B cell (primary cell): Measurements from ENCODE around the gene MGAT4C. TPM values are rescaled to one million over a fixed set of nuclear protein-coding genes. Genes with fewer than 3 reads are reported as not detected.

Experiments
- ATAC-seq: fragments of 200-7000 bp; cut with Tn5 transposase; one replicate; pipeline ENCODE4 v1.10.0; 2021; ENCODE audit warnings: low read depth, mild to moderate bottlenecking, moderate number of reproducible peaks, moderate library complexity
- CTCF ChIA-PET: fragments of 350-600 bp; sonication (Branson Sonifier 250); formaldehyde crosslinking; loops from one replicate; lab custom pipeline; 2021; ENCODE audit warnings: antibody characterized with exemption, inconsistent platforms; lab: Charles Lee
- POLR2A ChIA-PET: fragments of 350-600 bp; sonication (Branson Sonifier 250); formaldehyde crosslinking; loops from one replicate; lab custom pipeline; 2021; ENCODE audit warnings: antibody characterized with exemption; lab: Charles Lee
- DNase-seq: peaks from one replicate; pipeline ENCODE4 v3.0.0; 2013
- H2AFZ ChIP-seq: 2 replicates; pipeline ENCODE4 v1.6.1; 2012; ENCODE audit warnings: mild to moderate bottlenecking, low read depth, low read length; ENCODE audit not compliant: insufficient read depth, poor library complexity, severe bottlenecking
- H3K27ac ChIP-seq, 2 donors: 1 replicate in 1 of 2; 2 replicates in 1 of 2; pipeline ENCODE4 v1.5.1; 2012 to 2013; ENCODE audit warnings: low read length in 2 of 2, mild to moderate bottlenecking in 2 of 2, moderate library complexity in 1 of 2
- H3K27me3 ChIP-seq, 4 experiments: fragments of 200-600 bp in 1 of 4; sonication (generic) in 1 of 4; replicated peaks in 1 of 4; 1 replicate in 2 of 4; 2 replicates in 2 of 4; pipeline versions ENCODE4 v1.6.1 to v1.7.0; 2013 to 2016; ENCODE audit warnings: low read length in 3 of 4, mild to moderate bottlenecking in 2 of 4, mixed read lengths in 1 of 4, moderate library complexity in 1 of 4; ENCODE audit not compliant: insufficient read depth in 4 of 4, control insufficient read depth in 3 of 4; ENCODE audit errors: control extremely low read depth in 1 of 4
- H3K36me3 ChIP-seq, 2 experiments: replicated peaks in 1 of 2; 1 replicate in 1 of 2; 2 replicates in 1 of 2; pipeline versions ENCODE4 v1.6.1 to v1.7.1; 2013; ENCODE audit warnings: low read length in 1 of 2; ENCODE audit not compliant: insufficient read depth in 2 of 2, control insufficient read depth in 1 of 2; ENCODE audit errors: control extremely low read depth in 1 of 2, extremely low read depth in 1 of 2
- H3K4me1 ChIP-seq, 2 donors: fragments of 200-600 bp in 1 of 2; sonication (generic) in 1 of 2; 1 replicate in 1 of 2; 2 replicates in 1 of 2; pipeline versions ENCODE4 v1.5.1 to v1.6.1; 2013 to 2017; ENCODE audit warnings: low read length in 2 of 2; ENCODE audit not compliant: control insufficient read depth in 2 of 2, insufficient read depth in 2 of 2
- H3K4me2 ChIP-seq: replicated peaks from 2 replicates; pipeline ENCODE3; 2012; ENCODE audit warnings: mild to moderate bottlenecking, low read depth, low read length; ENCODE audit not compliant: poor library complexity, severe bottlenecking
- H3K4me3 ChIP-seq, 5 experiments: fragments of 200-600 bp in 1 of 5; sonication (generic) in 1 of 5; 1 replicate in 3 of 5; 2 replicates in 2 of 5; pipeline versions ENCODE4 v1.5.1 to v1.7.0; 2011 to 2016; ENCODE audit warnings: low read length in 4 of 5, mild to moderate bottlenecking in 4 of 5, low read depth in 2 of 5, control low read depth in 1 of 5, moderate library complexity in 1 of 5; ENCODE audit not compliant: insufficient read depth in 1 of 5; ENCODE audit errors: control extremely low read depth in 1 of 5, extremely low read depth in 1 of 5
- H3K79me2 ChIP-seq: fragments of 200-600 bp; sonication (generic); one replicate; pipeline ENCODE4 v1.6.0; 2016; ENCODE audit warnings: low read length; ENCODE audit not compliant: control insufficient read depth, insufficient read depth
- H3K9ac ChIP-seq: fragments of 200-600 bp; sonication (generic); 2 replicates; pipeline ENCODE4 v1.6.1; 2017; ENCODE audit warnings: mild to moderate bottlenecking, low read length, moderate library complexity
- H3K9me3 ChIP-seq, 3 donors: one replicate each; pipeline versions ENCODE4 v1.6.1 to v1.7.1; 2013; ENCODE audit warnings: low read length in 2 of 3; ENCODE audit not compliant: control insufficient read depth in 2 of 3, insufficient read depth in 1 of 3; ENCODE audit errors: control extremely low read depth in 1 of 3
- H4K20me1 ChIP-seq: 2 replicates; pipeline ENCODE4 v1.6.0; 2012; ENCODE audit warnings: mild to moderate bottlenecking, low read length; ENCODE audit not compliant: insufficient read depth, control insufficient read depth, poor library complexity, severe bottlenecking
- H3K27ac Mint-ChIP-seq: one replicate; pipeline ENCODE4 v1.8.0; 2021; ENCODE audit warnings: mixed read lengths
- H3K27me3 Mint-ChIP-seq: one replicate; pipeline ENCODE4 v1.8.0; 2021; ENCODE audit warnings: mixed read lengths
- H3K4me1 Mint-ChIP-seq: one replicate; pipeline ENCODE4 v1.8.0; 2021; ENCODE audit warnings: mixed read lengths
- H3K4me3 Mint-ChIP-seq: one replicate; pipeline ENCODE4 v1.8.0; 2021; ENCODE audit warnings: mixed read lengths
- H3K9me3 Mint-ChIP-seq: one replicate; pipeline ENCODE4 v1.8.0; 2022; ENCODE audit warnings: mixed read lengths; ENCODE audit not compliant: insufficient read depth
- CTCF ChIP-seq: fragments of 200-600 bp; IDR thresholded peaks from one replicate; pipeline ENCODE4 v1.8.0; 2022; ENCODE audit warnings: antibody characterized with exemption, mild to moderate bottlenecking
- EZH2 ChIP-seq: IDR thresholded peaks from 2 replicates; pipeline ENCODE4 v1.6.1; 2012; ENCODE audit warnings: borderline replicate concordance, low read depth, mild to moderate bottlenecking, moderate library complexity, low read length; ENCODE audit not compliant: insufficient read depth, poor library complexity, severe bottlenecking
- WGBS: methylation state at CpG from one replicate; pipeline ENCODE4 v1.1.5; 2013; ENCODE audit warnings: missing lambda C conversion rate; ENCODE audit not compliant: insufficient coverage; 5-methylcytosine and 5-hydroxymethylcytosine counted together
- intact Hi-C: fragments of 100-400 bp; cut with micrococcal nuclease; formaldehyde crosslinking; loops from one replicate; pipeline ENCODE4 v1.10.0; 2022
- polyA plus RNA-seq: library from polyadenylated mRNA; depleted of rRNA; stranded (reverse); fragments of >200 nt; gene quantifications from 2 replicates; pipeline ENCODE4 v1.2.3, GENCODE V29; 2012
- total RNA-seq, 2 donors: library from RNA; stranded (reverse); fragments of 120-200 nt in 1 of 2; gene quantifications; 1 replicate in 1 of 2; 2 replicates in 1 of 2; pipeline versions ENCODE4 v1.2.3 to v1.2.4, GENCODE V29; 2013 to 2022

Gene MGAT4C
- total and polyA plus RNA-seq, 2 donors (not counting 1 experiment from before 2014, with no cell fraction given), result not detected

GRCh38 chr12:85956081-85956480 is 300.1 kb downstream of the MGAT4C start:
- Mint-ChIP-seq H3K27ac (no peak overlapping the region), H3K4me3 (no peak overlapping the region), H3K4me1 (no peaks in the 10 kb centered on the region), H3K9me3 (no peaks in the 10 kb centered on the region), H3K27me3 (no peaks in the 10 kb centered on the region)
- intact Hi-C loops, result no loop called here
- DNase-seq (no peak), ATAC-seq (no peak)
- Histone ChIP-seq H3K79me2 (no peaks in the 10 kb centered on the region), H3K4me2 (no peak overlapping the region), H3K36me3 (no peaks in the 10 kb centered on the region), H3K4me1 (no peaks in the 10 kb centered on the region), H3K9ac (no peak overlapping the region), H2AFZ (no peak overlapping the region), H3K4me3 (no peak overlapping the region), H3K27me3 (no peaks in the 10 kb centered on the region), H3K27ac (no peak overlapping the region), H3K9me3 (no peaks in the 10 kb centered on the region), H4K20me1 (no peaks in the 10 kb centered on the region)
- WGBS, result no CpG with 5 or more reads among the region's 2 CpGs
- ChIA-PET POLR2A (no interaction called here), CTCF (no interaction called here)
- TF ChIP-seq EZH2, result no peak
- TF ChIP-seq CTCF, result no peak

- Histone ChIP-seq H3K79me2 (no peaks in the 10 kb centered on the region), H3K36me3 (no peaks in the 10 kb centered on the region), H3K9me3 (no peaks in the 10 kb centered on the region), H3K4me1 (no peaks in the 10 kb centered on the region), H4K20me1 (no peaks in the 10 kb centered on the region), H2AFZ (no peak overlapping the region), H3K4me3 (no peak overlapping the region), H3K9ac (no peak overlapping the region), H3K4me2 (no peak overlapping the region), H3K27me3 (no peaks in the 10 kb centered on the region), H3K27ac (no peak overlapping the region)
- intact Hi-C loops, result no loop called here
- Mint-ChIP-seq H3K27ac (no peak overlapping the region), H3K27me3 (no peaks in the 10 kb centered on the region), H3K4me3 (no peak overlapping the region), H3K9me3 (no peaks in the 10 kb centered on the region), H3K4me1 (no peaks in the 10 kb centered on the region)
- no CpG with 5 or more reads among the region's 1 CpG for WGBS
- TF ChIP-seq EZH2 (no peak), CTCF (no peak)
- CTCF ChIA-PET, result no interaction called here
- no peak for ATAC-seq
- DNase-seq, result no peak
- POLR2A ChIA-PET, result no interaction called here
Measured at GRCh38 chr12:85955127-85955526, 301.1 kb downstream of the MGAT4C start.
